GM12891 (cell line): Measurements from ENCODE around the gene AP3S1.
"Not testable (repeated sequence)": the region's sequence is repeated elsewhere in the genome, so short reads cannot be mapped to it uniquely, and the experiment has no call there.

Experiments used
- DNase-seq: peaks from one replicate; pipeline ENCODE4 v3.0.0; 2011; ENCODE audit warnings: low spot score; ENCODE audit not compliant: insufficient read length
- FAIRE-seq: peaks from 2 replicates; lab custom pipeline; 2011; peaks lifted over from hg19 to GRCh38; lab: Jason Lieb, UNC
- PAX5 ChIP-seq: IDR thresholded peaks from 2 replicates; pipeline ENCODE4 v1.6.1; 2011; ENCODE audit warnings: low read length, moderate library complexity, mild to moderate bottlenecking; ENCODE audit not compliant: insufficient read depth, severe bottlenecking
- POLR2A ChIP-seq: IDR thresholded peaks from 2 replicates; pipeline ENCODE4 v1.6.1; 2011; ENCODE audit warnings: low read depth, low read length, control low read depth
- POLR2AphosphoS5 ChIP-seq: IDR thresholded peaks from 2 replicates; pipeline ENCODE4 v1.6.1; 2011; ENCODE audit warnings: low read depth, low read length, control low read depth
- POU2F2 ChIP-seq: IDR thresholded peaks from 2 replicates; pipeline ENCODE4 v1.6.1; 2011; ENCODE audit warnings: low read depth, mild to moderate bottlenecking, control low read depth, low read length, moderate library complexity
- SPI1 ChIP-seq: IDR thresholded peaks from 2 replicates; pipeline ENCODE4 v1.6.1; 2011; ENCODE audit warnings: low read depth, low read length, control low read depth
- TAF1 ChIP-seq: IDR thresholded peaks from 2 replicates; pipeline ENCODE4 v1.6.1; 2011; ENCODE audit warnings: low read depth, low read length, control low read depth

The AP3S1 gene

DNA sequence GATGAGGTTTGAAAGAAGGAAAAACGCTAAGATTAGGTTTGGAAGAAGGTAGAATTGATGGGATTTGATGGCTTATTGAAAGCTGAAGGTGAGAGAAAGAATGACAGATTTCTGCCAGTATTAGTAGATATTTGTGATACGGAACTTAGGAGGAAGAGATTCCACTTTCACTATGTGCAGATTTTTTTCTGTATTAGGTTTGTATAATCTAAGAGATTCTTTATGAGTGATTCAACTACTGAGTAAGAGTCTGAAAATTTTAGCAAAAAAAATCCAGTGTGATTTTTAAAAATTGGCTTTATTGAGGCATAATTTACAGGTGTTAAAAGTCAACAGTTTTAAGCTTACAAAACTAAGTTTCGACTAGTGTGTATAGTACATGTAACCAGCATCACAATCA, 54.1 kb downstream of the AP3S1 start:
- no peak for FAIRE-seq
- TF ChIP-seq PAX5, result no peak
- no peak for TF ChIP-seq TAF1
- no peak for TF ChIP-seq POLR2A
- TF ChIP-seq POLR2AphosphoS5, result no peak
- TF ChIP-seq SPI1, result no peak
- TF ChIP-seq POU2F2, result no peak
- DNase-seq, result no peak

DNA sequence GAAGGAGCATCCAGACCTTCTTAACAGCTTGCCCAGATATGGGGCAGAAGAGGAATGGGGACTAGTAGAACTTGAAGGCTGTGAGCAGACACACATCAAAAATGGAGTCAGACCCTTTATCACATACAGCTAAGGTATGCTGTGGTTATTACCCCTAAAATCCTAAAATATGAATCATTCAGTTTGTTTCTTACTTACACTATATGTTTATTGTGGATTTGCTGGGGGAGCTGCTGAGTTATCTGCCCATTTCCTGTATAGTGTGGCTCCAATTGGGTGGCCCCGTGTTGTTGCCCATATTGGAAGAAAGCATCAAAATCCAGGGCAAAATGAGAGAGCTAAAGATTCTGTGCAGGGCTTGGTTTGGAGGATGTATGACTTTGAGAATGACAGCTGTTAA, 56.9 kb downstream of the AP3S1 start:
- no peak for TF ChIP-seq TAF1
- DNase-seq (no peak), FAIRE-seq (no peak)

DNA sequence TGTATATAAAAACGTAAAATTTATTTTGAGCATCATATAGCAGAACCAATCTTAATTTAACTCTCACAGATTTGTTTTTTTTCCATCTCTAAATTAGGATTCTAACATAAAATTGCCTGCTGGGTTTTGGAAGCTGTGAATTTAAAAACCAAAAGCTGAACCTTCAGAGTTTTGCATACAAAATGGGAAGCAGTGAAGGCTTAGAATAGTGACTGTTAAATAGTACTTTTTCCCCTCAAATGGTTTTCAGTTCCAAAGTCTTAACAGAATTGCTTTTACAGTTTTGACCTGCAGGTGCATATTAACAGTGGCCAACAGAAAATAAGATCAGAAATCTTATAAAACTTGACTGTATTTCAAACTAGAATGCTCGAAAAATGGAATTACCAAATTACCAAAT, 65.4 kb downstream of the AP3S1 start:
- FAIRE-seq (no peak), DNase-seq (no peak)
- no peak for TF ChIP-seq SPI1
- TF ChIP-seq POLR2A, result no peak
- no peak for TF ChIP-seq PAX5
- TF ChIP-seq TAF1, result no peak

DNA sequence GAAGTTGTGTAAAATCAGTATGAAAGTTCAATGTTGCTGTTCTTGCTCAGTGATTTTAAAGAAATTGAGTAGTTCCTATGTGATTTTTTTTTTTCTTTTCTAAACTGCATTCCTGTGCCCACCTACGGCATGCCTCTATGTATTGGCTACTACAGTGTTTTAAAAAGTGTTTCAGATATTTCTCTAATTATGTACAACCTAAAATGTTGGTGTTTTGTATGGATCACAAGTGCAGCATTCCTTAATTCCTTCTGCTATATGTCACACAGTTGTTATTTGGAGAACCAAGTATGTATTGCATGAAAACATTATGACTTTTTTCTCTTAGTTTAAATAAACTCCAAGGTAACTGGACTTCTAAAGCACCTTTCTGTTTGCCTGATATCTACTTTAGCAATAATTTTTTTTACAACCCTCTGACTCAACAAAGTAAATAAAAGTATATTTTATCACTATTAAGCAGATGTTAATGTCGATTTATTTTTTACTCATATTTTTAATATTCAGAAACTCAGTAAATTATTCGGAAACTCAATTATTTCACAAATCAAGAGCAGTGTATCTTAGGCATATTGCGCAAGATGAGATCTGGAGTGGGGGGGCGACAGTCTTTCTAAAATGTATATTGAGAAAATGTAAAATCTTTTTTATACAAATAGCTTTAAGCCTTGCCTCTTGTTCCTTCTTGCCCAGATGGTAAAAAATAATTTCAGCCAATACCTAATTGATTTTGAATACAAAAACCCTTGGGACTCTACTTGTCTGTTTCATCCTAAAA, 72.1 kb downstream of the AP3S1 start:
- peak; percentile 73 for FAIRE-seq
- DNase-seq, result not testable (repeated sequence)

DNA sequence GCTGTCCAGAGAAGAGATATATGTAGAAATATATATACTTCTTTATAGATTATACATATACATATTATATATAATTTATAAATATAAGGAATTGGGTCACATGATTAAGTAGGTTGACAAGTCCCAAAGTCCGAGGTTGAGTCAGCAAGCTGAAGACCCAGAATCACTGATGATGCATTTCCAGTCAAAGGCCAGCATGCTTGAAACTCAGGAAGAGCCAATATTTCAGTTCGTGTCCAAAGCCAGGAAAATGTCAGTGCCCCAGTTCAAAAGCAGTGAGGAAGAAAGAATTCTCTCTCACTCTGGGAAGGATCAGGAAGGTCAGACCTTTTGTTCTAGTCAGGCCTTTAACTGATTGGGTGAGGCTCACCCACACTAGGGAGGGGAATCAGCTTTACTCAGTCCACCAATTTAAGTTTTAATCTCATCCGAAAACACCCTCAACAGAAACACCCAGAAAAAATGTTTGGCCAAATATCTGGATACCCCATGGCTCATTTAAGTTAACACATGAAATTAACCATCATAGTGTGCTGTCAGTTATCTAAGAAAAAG, 78.5 kb downstream of the AP3S1 start:
- FAIRE-seq (no peak), DNase-seq (no peak)
- TF ChIP-seq PAX5 (no peak), SPI1 (no peak), POU2F2 (no peak), TAF1 (no peak), POLR2A (no peak), POLR2AphosphoS5 (no peak)

DNA sequence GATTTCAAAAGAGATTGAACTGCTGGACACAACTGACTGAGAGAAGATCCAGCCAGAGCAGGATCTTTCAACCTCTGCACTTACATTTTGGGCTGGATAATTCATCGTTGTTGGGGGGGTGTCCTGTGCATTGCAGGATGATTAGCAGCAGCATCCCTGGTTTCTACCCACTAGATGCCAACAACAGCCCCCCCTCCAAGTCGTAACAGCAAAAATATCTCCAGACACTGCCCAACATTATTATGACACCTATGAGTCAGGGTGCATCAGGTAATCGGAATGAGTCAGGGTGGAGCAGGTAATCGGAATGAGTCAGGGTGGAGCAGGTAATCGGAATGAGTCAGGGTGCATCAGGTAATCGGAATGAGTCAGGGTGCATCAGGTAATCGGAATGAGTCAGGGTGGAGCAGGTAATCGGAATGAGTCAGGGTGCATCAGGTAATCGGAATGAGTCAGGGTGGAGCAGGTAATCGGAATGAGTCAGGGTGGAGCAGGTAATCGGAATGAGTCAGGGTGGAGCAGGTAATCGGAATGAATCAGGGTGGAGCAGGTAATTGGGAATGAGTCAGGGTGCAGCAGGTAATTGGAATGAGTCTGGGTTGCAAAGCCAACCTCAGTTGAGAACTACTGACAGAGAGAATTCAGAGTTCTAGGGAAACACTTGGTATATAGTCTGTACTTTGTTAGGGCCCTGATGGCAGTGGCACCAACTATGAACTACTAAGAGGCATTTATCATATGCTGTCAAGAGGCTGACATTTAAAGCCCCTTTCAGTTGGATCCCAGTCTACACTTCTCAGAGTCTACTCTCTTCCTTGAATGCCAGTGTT, 87.1 kb downstream of the AP3S1 start:
- not testable (repeated sequence) for FAIRE-seq, DNase-seq

DNA sequence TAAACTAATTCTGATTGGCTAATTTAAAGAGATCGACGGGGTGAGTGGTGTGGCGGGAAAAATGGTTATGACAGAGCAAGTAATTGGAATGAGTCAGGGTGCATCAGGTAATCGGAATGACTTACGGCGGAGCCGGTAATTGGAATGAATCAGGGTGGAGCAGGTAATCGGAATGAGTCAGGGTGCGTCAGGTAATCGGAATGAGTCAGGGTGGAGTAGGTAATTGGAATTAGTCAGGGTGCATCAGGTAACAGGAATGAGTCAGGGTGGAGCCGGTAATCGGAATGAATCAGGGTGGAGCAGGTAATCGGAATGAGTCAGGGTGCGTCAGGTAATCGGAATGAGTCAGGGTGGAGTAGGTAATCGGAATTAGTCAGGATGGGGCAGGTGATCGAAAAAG, 88.4 kb downstream of the AP3S1 start:
- not testable (repeated sequence) for FAIRE-seq, DNase-seq

DNA sequence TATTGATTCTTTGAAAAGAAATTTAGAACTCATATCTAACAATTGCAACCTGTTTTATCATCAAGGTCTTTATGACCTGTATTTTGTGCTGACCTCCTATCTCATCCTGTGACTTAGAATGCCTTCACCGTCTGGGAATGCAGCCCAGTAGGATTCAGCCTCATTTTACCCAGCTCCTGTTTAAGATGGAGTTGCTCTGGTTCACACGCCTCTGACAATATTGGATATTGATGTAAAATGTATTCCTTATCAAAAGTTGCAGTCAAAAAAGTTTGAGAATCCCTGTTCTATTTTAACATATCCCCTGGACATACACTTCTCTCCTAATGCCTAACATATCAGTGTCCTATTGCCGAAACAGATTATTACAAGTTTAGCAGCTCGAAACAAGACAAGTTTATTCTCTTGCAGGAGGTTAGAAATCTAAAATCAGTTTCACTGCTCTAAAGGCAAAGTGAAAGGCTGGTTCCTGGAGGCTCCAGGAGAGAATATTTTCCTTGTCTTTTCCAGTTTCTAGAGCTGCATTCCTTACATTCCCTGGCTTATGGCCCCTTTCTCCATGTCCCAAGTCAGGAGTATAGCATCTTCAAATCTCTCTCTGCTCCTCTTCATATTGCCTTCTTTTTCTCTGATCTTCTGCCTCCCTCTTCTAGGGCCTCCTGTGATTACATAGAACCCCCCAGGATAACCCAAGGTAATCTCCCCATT, 89.0 kb downstream of the AP3S1 start:
- no peak for DNase-seq
- TF ChIP-seq POU2F2 (no peak), SPI1 (no peak), POLR2AphosphoS5 (no peak), TAF1 (no peak), PAX5 (no peak), POLR2A (no peak)
- no peak for FAIRE-seq

DNA sequence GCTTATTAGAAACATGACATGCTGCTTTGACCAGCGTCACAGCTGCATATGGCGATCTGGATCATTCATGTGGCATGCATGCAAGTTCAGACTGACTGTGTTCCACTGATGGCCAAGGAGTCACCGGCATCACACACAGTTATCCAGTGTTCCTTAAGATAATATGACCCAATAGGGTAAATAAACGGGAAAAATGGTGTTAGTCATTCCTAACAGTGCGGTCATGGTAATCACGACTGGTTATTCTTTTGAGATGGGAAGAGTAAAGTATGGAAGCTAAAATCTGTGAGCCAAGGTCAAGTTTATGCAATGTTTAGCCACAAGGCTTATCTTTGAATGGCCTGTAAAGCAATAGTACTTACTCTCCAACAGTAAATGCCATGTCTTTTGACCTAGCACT, 91.3 kb downstream of the AP3S1 start:
- TF ChIP-seq POLR2A (no peak), PAX5 (no peak), TAF1 (no peak), POLR2AphosphoS5 (no peak), SPI1 (no peak), POU2F2 (no peak)
- FAIRE-seq (peak; percentile 47), DNase-seq (no peak)

DNA sequence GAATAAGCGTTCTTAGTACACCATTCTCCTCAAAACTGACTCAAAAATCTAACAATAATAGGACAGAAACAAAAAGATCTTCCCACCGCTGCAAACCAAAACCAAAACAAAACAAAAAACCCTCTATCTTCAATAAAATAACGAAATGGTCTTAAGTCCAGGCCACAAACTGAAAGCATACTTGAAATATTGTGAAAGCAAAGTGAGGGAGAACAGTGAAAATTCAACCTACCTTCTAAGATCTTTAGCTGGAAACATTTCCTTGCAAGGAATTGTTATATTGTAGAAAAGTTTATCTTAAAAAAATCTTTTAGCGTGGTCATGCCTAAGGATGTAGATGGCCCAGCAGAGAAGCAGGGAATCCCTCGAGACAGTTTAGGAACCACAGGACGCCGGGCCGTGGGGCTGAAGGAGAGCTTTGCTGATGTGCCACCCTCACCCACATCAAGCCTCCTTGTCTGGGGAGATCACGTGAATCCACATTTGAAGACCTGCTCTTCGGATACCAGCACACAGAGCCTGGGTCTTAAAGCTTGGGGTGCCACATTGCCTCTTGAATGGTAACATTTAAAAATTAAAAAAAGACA, 92.7 kb downstream of the AP3S1 start:
- no peak for TF ChIP-seq PAX5
- TF ChIP-seq SPI1, result no peak
- TF ChIP-seq TAF1, result no peak
- no peak for FAIRE-seq
- no peak for DNase-seq
